Measurements from ENCODE around the gene RSL24D1.

GRCh38 chr15:55183679-55184078 is 13.1 kb downstream of the RSL24D1 start:
- no peak for TF ChIP-seq POLR2AphosphoS5 (IDR thresholded peaks at IDR 0.05; ENCODE audit: borderline replicate concordance, low read depth, low read length)
- TF ChIP-seq EZH2 (IDR thresholded peaks at IDR 0.05) = no peak

Data from SK-N-MC (cell line).